C1 segment of cervical spinal cord (tissue), 14 donors: ENCODE results near the gene MUCL1.

Experiments used
- DNase-seq, 14 donors: peaks; one replicate each; lab custom pipeline; 2025; lab: John Stamatoyannopoulos, UW

MUCL1 gene

GRCh38 chr12:54891717-54892478, 37.6 kb downstream of the MUCL1 start:
- no peak for DNase-seq
